ENCODE data around the gene EMSY. TPM values are rescaled to one million over a fixed set of nuclear protein-coding genes. Genes with fewer than 3 reads are reported as not detected.

The EMSY gene
- total RNA-seq, 2 experiments from 2014 or later, result 35.7 to 42.4 TPM

- Mint-ChIP-seq H3K4me3 (no peak overlapping the region), H3K9me3 (no peaks in the 10 kb centered on the region), H3K27ac (no peak overlapping the region), H3K36me3 (no peaks in the 10 kb centered on the region), H3K27me3 (no peaks in the 10 kb centered on the region), H3K4me1 (peaks cover 14% of the 10 kb centered on the region)
- POLR2A ChIA-PET, result no interaction called here
- no peak for ATAC-seq (ENCODE audit: low read depth)
- no peak for DNase-seq
Measured at GRCh38 chr11:76601724-76602123, 156.9 kb downstream of the EMSY start.

- DNase-seq (no peak), ATAC-seq (ENCODE audit: low read depth) (no peak)
- no peak overlapping the region for H3K27ac Mint-ChIP-seq
- H3K36me3 Mint-ChIP-seq, result no peaks in the 10 kb centered on the region
- no peaks in the 10 kb centered on the region for H3K27me3 Mint-ChIP-seq
- POLR2A ChIA-PET, result no interaction called here
- no peak overlapping the region for H3K4me3 Mint-ChIP-seq
- H3K9me3 Mint-ChIP-seq, result no peaks in the 10 kb centered on the region
- H3K4me1 Mint-ChIP-seq, result peaks cover 11% of the 10 kb centered on the region
Measured at GRCh38 chr11:76602431-76602861, 157.6 kb downstream of the EMSY start.

Other genes starting within 250 kb of the EMSY start
- gene WNT11, start 238.5 kb upstream of the EMSY start, total RNA-seq, result 1 to 10 TPM; 1.4 to 2.1 TPM
- gene THAP12, start 63.9 kb upstream of the EMSY start, total RNA-seq, result 10 to 100 TPM; 48.8 to 49.4 TPM
- 1 to 10 TPM; 4.5 to 6.8 TPM for gene GVQW3, start 63.7 kb upstream of the EMSY start, total RNA-seq
- gene LRRC32, start 225.7 kb downstream of the EMSY start, total RNA-seq, result under 1 TPM; 0.34 to 0.75 TPM

Measured in activated naive CD8-positive, alpha-beta T cell treated with anti-CD3 and anti-CD28 coated beads, Interleukin-2, amount 10 ng/mL, durations not matched to agents 7 days and 5 days (primary cell).